ENCODE data around the gene RTN4RL2. TPM values are rescaled to one million over a fixed set of nuclear protein-coding genes. Genes with fewer than 3 reads are reported as not detected.

Gene RTN4RL2
- total RNA-seq, 2 donors from 2014 or later: 0.97 to 1.1 TPM

- Mint-ChIP-seq H3K4me1 (ENCODE audit: low read depth) (peaks cover 28% of the 10 kb centered on the region), H3K4me3 (peak overlapping the region in 1 of 2 donors; percentile 12), H3K9me3 (no peaks in the 10 kb centered on the region), H3K27ac (no peak overlapping the region), H3K27me3 (ENCODE audit: low read depth) (peaks cover 34% of the 10 kb centered on the region), H3K36me3 (ENCODE audit: insufficient read depth in 2 of 2) (peaks cover 5 to 17% of the 10 kb centered on the region in 2 donors)
- no peak for ATAC-seq (replicated peaks in 1 of 2)
- no peak for DNase-seq
These were observed 21.8 kb downstream of the RTN4RL2 start for GRCh38 chr11:57481915-57482781.

GRCh38 chr11:57482782-57483561 is 22.6 kb downstream of the RTN4RL2 start:
- peaks cover 9 to 25% of the 10 kb centered on the region in 2 donors for H3K36me3 Mint-ChIP-seq (ENCODE audit: insufficient read depth in 2 of 2)
- peaks cover 25% of the 10 kb centered on the region for H3K27me3 Mint-ChIP-seq (ENCODE audit: low read depth)
- no peaks in the 10 kb centered on the region for H3K9me3 Mint-ChIP-seq
- ATAC-seq (replicated peaks in 1 of 2) (peak; percentile 64 to 66), DNase-seq (peak; percentile 63 to 75)
- no peak overlapping the region for H3K27ac Mint-ChIP-seq
- H3K4me3 Mint-ChIP-seq: peak overlapping the region; percentile 35 to 71
- H3K4me1 Mint-ChIP-seq (ENCODE audit: low read depth): peaks cover 24% of the 10 kb centered on the region

GRCh38 chr11:57483562-57483918 is 23.2 kb downstream of the RTN4RL2 start:
- H3K9me3 Mint-ChIP-seq: no peaks in the 10 kb centered on the region
- peak overlapping the region; percentile 35 to 71 for H3K4me3 Mint-ChIP-seq
- ATAC-seq (replicated peaks in 1 of 2) (no peak), DNase-seq (no peak)
- peaks cover 20% of the 10 kb centered on the region for H3K27me3 Mint-ChIP-seq (ENCODE audit: low read depth)
- H3K27ac Mint-ChIP-seq: no peak overlapping the region
- H3K36me3 Mint-ChIP-seq (ENCODE audit: insufficient read depth in 2 of 2): peaks cover 9 to 30% of the 10 kb centered on the region in 2 donors
- H3K4me1 Mint-ChIP-seq (ENCODE audit: low read depth): peaks cover 21% of the 10 kb centered on the region

- peaks cover 20% of the 10 kb centered on the region for H3K27me3 Mint-ChIP-seq (ENCODE audit: low read depth)
- peaks cover 9 to 36% of the 10 kb centered on the region in 2 donors for H3K36me3 Mint-ChIP-seq (ENCODE audit: insufficient read depth in 2 of 2)
- peaks cover 21% of the 10 kb centered on the region for H3K4me1 Mint-ChIP-seq (ENCODE audit: low read depth)
- no peak overlapping the region for H3K4me3 Mint-ChIP-seq
- no peaks in the 10 kb centered on the region for H3K9me3 Mint-ChIP-seq
- ATAC-seq (replicated peaks in 1 of 2) (no peak), DNase-seq (no peak)
- no peak overlapping the region for H3K27ac Mint-ChIP-seq
These were observed 23.9 kb downstream of the RTN4RL2 start for GRCh38 chr11:57484141-57484710.

GRCh38 chr11:57485217-57485990 is 25.1 kb downstream of the RTN4RL2 start:
- H3K4me1 Mint-ChIP-seq (ENCODE audit: low read depth): peaks cover 17% of the 10 kb centered on the region
- H3K4me3 Mint-ChIP-seq: no peak overlapping the region
- H3K27ac Mint-ChIP-seq: no peak overlapping the region
- ATAC-seq (replicated peaks in 1 of 2) (peak; percentile 66 to 73), DNase-seq (no peak)
- H3K27me3 Mint-ChIP-seq (ENCODE audit: low read depth): peaks cover 18% of the 10 kb centered on the region
- H3K9me3 Mint-ChIP-seq: no peaks in the 10 kb centered on the region
- H3K36me3 Mint-ChIP-seq (ENCODE audit: insufficient read depth in 2 of 2): peaks cover 9 to 38% of the 10 kb centered on the region in 2 donors

GRCh38 chr11:57487021-57487778 is 26.9 kb downstream of the RTN4RL2 start:
- no peaks in the 10 kb centered on the region for H3K9me3 Mint-ChIP-seq
- H3K4me3 Mint-ChIP-seq: no peak overlapping the region
- H3K27ac Mint-ChIP-seq: no peak overlapping the region
- DNase-seq (no peak), ATAC-seq (replicated peaks in 1 of 2) (no peak)
- peaks cover under 1% of the 10 kb centered on the region for H3K27me3 Mint-ChIP-seq (ENCODE audit: low read depth)
- H3K4me1 Mint-ChIP-seq (ENCODE audit: low read depth): peaks cover 14% of the 10 kb centered on the region
- H3K36me3 Mint-ChIP-seq (ENCODE audit: insufficient read depth in 2 of 2): peaks cover 9 to 40% of the 10 kb centered on the region in 2 donors

- Mint-ChIP-seq H3K9me3 (no peaks in the 10 kb centered on the region), H3K4me3 (no peak overlapping the region), H3K27me3 (ENCODE audit: low read depth) (no peaks in the 10 kb centered on the region), H3K27ac (no peak overlapping the region), H3K4me1 (ENCODE audit: low read depth) (peaks cover 11% of the 10 kb centered on the region), H3K36me3 (ENCODE audit: insufficient read depth in 2 of 2) (peaks cover 9 to 40% of the 10 kb centered on the region in 2 donors)
- DNase-seq (no peak), ATAC-seq (replicated peaks in 1 of 2) (no peak)
These were observed 27.8 kb downstream of the RTN4RL2 start for GRCh38 chr11:57487920-57488659.

GRCh38 chr11:57490456-57491248 is 30.3 kb downstream of the RTN4RL2 start:
- no peak for ATAC-seq (replicated peaks in 1 of 2)
- H3K9me3 Mint-ChIP-seq: no peaks in the 10 kb centered on the region
- H3K27ac Mint-ChIP-seq: no peak overlapping the region
- peaks cover 19% of the 10 kb centered on the region for H3K4me1 Mint-ChIP-seq (ENCODE audit: low read depth)
- no peaks in the 10 kb centered on the region for H3K27me3 Mint-ChIP-seq (ENCODE audit: low read depth)
- no peak for DNase-seq
- H3K36me3 Mint-ChIP-seq (ENCODE audit: insufficient read depth in 2 of 2): peaks cover 6 to 39% of the 10 kb centered on the region in 2 donors
- no peak overlapping the region for H3K4me3 Mint-ChIP-seq

GRCh38 chr11:57491371-57492061 is 31.2 kb downstream of the RTN4RL2 start:
- ATAC-seq (replicated peaks in 1 of 2) (peak; percentile 56 to 62), DNase-seq (peak; percentile 61 to 74)
- Mint-ChIP-seq H3K36me3 (ENCODE audit: insufficient read depth in 2 of 2) (peaks cover 4 to 34% of the 10 kb centered on the region in 2 donors), H3K4me3 (no peak overlapping the region), H3K9me3 (no peaks in the 10 kb centered on the region), H3K27me3 (ENCODE audit: low read depth) (no peaks in the 10 kb centered on the region), H3K4me1 (ENCODE audit: low read depth) (peaks cover 16% of the 10 kb centered on the region), H3K27ac (no peak overlapping the region)

GRCh38 chr11:57493507-57494503 is 33.5 kb downstream of the RTN4RL2 start:
- ATAC-seq (replicated peaks in 1 of 2) (peak; percentile 92 to 93), DNase-seq (peak; percentile 84 to 87)
- H3K36me3 Mint-ChIP-seq (ENCODE audit: insufficient read depth in 2 of 2): peaks cover 0 to 21% of the 10 kb centered on the region in 2 donors
- H3K27ac Mint-ChIP-seq: peak overlapping the region; percentile 98
- peaks cover 16% of the 10 kb centered on the region for H3K4me1 Mint-ChIP-seq (ENCODE audit: low read depth)
- H3K9me3 Mint-ChIP-seq: no peaks in the 10 kb centered on the region
- H3K27me3 Mint-ChIP-seq (ENCODE audit: low read depth): no peaks in the 10 kb centered on the region
- peak overlapping the region in 1 of 2 donors; percentile 18 for H3K4me3 Mint-ChIP-seq

All from activated T-cell treated with anti-CD3 and anti-CD28 coated beads, Interleukin-2, amount 50 U/mL, for 72 hours (primary cell).